GM08714 (cell line): Measurements from ENCODE around the gene CUL1.

ENCODE experiments used
- H3K4me3 ChIP-seq: fragments of 200-500 bp; sonication (Bioruptor generic); 2 replicates; pipeline ENCODE4 v1.5.1; 2014; ENCODE audit warnings: mild to moderate bottlenecking, low read length, inconsistent platforms
- ZNF274 ChIP-seq: IDR thresholded peaks from 2 replicates; pipeline ENCODE4 v1.6.1; 2012; ENCODE audit warnings: mild to moderate bottlenecking, low read depth, low read length

The CUL1 gene

DNA sequence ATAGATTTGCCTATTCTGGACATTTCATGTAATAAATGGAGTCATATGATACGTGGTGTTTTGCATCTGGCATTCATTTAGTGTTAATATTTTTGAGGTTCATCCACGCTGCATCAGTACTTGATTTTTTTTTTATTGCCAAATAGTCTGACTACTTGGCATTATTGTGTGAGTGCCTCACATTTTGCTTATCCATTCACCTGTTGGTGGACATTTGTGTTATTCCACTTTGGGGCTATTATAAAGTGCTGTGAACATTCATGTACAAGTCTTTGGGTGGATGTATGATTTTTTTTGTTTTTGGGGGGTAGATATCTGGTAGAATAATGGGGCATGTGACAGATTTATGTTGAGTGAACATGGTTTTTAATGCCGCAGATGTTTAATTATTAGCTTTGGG is 19.7 kb downstream of the CUL1 start:
- TF ChIP-seq ZNF274, result no peak
- H3K4me3 ChIP-seq, result no peak overlapping the region

DNA sequence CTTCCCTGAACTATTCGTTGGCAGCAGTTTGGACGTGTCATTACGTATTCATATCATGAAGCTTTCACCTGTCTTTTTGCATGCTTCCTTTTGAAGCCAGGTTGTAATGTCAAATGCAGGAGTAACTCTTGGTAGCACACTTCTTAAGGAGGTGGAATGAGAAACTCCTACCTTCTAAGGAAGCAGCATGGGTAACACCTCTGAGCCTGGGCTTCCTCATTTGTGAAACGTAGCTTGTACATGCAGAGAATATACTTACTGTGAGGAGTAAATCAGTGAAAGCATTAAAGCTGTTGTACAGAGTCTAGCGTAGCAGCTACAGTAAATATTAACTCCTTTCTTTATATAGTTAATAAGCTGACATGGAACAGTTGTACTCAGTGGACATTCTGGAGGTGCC is 21.1 kb downstream of the CUL1 start:
- no peak for TF ChIP-seq ZNF274
- H3K4me3 ChIP-seq, result no peak overlapping the region

DNA sequence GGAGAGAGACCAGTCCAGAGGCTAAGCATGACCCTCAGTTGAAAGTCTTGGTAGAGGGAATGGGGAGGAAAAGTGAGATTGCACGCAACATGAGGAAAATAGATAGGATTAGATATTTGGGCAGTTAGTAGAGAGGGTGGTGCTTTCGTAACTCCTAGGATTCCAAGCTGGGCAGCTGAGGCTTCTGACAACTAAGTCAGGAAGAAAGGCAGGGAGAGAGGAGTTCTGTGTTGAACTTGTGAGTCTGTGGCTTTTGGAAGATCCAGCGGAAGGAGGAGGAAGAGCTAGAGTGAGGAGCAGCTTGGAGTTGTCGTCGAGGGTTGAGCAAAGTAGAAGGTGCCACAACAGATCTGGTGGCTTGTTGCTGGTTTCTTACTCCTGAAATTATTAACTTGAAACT is 21.8 kb downstream of the CUL1 start:
- no peak for TF ChIP-seq ZNF274
- no peak overlapping the region for H3K4me3 ChIP-seq

DNA sequence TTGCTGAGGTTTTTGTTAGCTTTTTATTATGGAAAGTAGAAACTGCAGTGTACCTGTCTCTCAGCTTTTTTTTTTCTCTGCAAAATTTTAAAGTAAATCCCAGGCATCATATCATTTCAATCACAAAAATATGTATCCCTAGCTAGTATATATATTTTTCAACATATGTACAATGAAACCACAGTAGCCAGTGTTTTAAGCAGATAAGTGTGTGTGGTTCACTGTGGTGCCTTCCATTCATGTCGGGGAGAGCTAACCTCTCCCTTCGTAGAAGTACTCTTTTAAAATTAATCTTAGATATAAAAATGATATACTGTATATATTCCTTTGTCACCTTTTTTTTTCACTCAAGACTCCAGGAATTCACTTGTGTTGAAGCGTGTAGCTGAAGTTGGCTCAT is 22.7 kb downstream of the CUL1 start:
- TF ChIP-seq ZNF274, result no peak
- no peak overlapping the region for H3K4me3 ChIP-seq

DNA sequence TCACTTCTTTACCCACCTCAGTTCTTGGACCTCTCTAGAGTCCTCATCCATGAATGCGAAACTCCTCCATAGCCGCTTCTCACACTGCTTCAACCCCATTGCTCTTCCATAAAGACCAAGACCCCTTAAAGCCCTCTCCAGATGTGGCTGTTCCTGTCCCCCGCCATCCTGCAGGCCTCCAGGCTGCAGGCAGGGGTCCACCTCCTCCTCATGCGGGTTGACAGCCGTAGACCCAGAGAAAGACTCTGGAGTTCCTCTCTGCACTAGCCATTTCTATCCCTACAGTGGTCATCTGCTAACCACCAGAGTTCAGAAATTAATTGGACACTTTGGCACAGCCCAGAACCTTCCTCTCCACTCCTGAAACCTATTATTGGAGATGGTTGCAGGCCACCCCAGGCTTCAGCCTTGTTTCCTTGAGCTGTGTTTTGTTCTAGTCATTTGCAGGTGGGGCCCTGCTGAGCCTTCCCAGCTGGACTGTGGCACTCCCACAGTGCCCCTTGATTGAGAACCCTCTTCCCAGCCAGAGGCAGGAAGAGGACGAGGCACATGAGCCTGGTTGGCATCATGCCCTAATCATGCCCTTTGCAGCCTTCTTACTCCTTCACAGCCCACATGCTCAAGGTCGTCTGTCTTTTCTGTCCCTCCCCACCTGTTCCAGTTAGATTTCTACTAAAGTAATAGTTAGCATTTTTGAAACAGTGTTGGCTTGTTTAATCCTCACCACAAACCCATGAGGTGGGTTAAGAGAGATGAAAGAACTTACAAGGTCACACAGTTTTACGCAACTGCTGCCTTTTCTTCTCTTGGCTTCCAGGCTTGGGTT is 23.9 kb downstream of the CUL1 start:
- no peak overlapping the region for H3K4me3 ChIP-seq

DNA sequence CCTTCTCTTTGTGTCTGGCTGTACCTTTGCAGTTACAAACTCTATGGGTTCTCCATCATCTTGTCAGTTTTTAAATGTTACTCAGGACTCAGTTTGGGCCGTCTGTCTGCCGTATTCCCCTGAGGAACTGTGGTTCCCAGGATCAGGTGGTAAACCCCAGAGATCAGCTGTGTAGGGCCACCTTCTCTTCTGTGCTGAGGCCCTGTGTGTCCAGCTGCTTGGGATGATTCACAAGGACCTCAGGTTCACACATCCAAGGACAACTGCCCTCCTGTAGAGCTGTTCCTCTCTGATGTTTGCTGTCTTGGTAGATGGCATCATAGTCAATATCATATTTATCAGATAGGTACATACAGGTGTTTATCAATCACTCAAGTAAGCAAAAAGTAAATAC is 24.5 kb downstream of the CUL1 start:
- TF ChIP-seq ZNF274, result no peak
- no peak overlapping the region for H3K4me3 ChIP-seq

More for the DNA sequence above, 23.9 kb downstream of the CUL1 start:
- no peak for TF ChIP-seq ZNF274

DNA sequence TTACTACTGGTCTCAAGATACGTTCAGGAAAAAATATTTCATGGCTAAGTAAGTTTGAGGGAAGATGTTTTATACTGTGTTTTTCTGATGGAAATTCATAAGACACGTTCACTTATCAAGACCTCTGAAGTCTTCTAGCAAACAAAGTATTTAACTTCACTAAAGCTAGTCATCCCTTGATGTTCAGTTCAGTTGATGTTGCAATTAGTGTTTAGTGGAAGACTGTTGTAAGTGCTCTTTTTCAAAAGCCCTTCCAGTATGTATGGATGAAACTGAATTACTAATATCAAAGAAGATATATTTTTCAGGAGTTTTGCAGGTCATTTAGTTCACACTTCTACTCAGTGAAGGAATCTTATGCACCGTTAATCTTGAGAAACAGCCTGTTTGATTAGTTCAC is 25.1 kb downstream of the CUL1 start:
- no peak overlapping the region for H3K4me3 ChIP-seq
- no peak for TF ChIP-seq ZNF274

DNA sequence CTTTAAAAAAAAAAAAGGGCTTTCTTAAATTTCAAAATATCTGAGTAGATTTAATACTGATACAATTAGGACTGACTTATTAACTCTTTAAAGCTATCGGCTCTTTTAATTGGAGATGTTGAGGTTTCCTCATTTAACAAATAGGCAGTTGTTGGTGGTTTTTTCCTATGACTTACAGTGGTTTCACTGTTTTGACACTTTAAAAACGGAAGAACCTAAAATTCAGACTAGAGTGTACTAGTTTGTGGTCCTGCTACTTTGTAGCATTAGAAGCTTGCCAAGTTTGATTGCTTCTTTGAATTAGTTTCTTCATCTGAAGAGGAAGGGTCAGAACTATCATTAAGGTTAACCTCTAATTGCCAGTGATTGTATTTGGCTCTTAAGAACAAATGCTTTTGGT is 27.7 kb downstream of the CUL1 start:
- TF ChIP-seq ZNF274, result no peak
- no peak overlapping the region for H3K4me3 ChIP-seq

DNA sequence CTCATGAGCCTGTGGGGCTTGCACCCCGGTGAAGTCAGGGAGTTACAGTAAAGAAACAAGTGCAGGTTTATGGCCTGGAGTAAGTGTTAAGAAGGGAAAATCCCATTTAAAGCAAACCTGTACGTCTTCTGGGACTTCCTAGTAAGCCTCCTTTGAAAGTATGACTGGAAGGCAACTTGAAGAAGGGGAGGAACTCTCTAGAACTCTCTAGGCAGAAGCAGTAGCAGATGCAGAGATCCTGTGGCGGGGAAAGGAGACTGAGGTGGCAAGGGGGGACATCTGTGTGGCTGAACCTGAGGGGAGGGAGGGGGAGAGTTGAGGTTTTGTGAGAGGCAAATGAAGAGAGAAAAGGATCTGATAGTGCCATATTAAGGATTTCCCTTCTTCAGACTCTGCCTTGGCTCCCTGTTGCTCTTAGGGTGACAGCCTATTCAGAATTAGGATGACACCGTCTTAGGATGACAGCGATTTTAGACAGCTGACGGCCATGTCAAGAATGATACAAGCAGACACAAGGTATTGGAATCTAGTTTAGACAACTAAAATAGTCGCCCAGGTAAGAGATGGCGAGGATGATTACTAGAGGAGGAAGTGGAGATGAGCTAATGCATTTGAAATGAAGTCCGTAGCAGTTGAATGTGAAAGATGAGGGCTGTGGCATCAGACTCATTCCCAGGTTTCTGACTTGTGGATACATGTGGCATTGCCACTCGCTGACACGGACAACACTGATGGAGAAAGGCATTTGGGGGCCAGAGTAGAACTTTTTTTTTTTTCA is 29.0 kb downstream of the CUL1 start:
- H3K4me3 ChIP-seq, result no peak overlapping the region
- TF ChIP-seq ZNF274, result no peak

DNA sequence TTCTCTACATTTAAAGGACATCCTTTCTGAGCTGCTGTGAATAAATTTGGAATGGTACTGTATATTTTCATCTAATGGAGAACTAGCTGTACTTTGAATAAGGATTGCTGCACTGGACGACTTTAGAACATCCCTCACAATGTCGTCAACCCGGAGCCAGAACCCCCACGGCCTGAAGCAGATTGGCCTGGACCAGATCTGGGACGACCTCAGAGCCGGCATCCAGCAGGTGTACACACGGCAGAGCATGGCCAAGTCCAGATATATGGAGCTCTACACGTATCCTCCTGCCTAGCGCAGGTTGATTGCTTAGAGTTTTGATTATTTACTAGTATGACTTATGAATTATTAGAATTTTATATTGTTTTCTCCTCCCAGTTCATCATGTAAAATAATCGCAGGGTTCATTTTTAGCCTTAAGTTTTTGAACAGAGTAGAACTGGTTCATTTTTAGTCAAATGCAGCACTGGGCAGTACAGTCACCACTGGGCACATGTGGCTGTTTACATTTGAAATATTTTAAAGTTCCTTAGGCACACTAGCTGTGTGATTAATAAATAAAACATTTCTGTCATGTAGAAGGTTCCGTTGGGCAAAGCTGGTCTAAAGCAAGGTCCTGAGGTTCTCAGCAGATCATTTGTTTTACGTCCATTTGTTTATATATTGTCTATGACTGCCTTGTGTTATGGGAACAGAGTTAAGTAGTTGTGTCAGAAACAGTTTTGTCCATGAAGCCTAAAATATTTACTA is 31.5 kb downstream of the CUL1 start:
- no peak overlapping the region for H3K4me3 ChIP-seq
- no peak for TF ChIP-seq ZNF274

DNA sequence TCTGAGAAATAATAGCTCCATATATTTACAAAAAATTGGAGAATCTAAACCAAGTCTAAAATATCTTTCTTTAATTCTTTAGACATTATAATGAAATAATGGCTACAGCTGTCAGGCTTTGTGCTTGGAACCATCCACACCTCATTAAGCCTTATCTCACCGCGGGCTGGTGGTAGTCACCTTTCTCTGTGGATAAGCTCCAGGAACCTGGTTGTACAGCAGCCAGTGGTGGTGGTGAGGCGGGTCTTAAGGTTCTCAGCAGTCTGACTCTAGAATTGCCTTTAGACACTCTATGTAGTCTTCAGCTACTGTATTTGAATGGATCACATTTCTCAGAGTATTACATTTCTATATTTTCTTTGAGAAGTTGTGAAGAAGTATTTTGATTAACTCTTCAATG is 34.2 kb downstream of the CUL1 start:
- TF ChIP-seq ZNF274, result no peak

DNA sequence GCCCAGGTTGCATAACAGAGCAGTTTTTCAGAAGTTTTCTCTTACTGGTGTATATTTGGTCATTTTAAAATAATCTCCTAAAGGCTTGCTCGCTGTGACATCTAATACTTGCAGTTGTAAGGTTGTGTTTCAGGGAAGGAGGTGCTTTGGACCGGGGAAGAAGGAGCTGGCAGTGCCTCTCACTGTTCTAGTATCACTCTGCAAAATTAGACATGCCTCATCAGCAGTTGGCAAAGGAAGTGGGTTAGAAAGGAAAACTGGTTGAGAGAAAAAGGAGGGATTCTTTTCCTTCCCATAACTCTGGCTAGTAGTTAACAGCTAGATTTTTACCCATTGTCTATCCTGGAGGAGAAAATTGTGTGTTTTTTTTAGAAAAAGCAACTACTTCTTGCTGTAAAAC is 34.8 kb downstream of the CUL1 start:
- no peak for TF ChIP-seq ZNF274
- H3K4me3 ChIP-seq, result no peak overlapping the region

More for the DNA sequence above, 34.2 kb downstream of the CUL1 start:
- H3K4me3 ChIP-seq, result no peak overlapping the region

DNA sequence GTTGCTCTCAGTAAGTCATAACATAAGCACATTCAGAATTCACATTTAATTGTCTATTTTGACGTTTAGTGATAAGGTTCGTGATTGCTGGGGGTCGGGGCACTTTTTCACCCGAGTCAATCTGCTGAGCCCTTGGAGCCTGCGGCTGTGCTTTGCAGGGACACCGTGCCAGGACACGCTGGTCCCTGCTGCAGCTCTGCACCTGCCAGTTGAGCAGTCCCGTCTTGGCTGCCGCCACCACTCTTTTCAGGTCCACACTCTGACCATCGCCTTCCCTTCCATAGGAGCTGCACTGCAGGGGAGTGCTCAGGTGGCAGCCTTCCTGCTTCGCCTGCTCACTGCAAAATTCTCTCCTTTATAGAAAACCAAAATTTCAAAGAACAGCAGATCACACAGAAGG is 36.4 kb downstream of the CUL1 start:
- no peak overlapping the region for H3K4me3 ChIP-seq

DNA sequence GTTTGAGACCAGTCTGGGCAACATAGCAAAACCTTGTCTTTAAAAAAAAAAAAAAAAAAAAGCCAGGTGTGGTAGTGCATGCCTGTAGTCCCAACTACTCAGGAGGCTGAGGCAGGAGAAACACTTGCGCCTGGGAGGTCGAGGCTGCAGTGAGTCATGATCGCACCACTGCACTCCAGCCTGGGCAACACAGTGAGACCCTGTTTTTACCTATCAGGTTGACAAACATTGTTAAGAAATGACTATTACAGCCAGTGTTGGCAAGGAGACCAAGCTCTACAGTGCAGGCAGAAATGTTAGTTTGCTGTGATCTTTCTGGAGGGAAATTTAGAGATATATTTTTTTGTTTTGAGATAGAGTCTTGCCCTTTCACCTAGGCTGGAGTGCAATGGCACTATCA is 37.3 kb downstream of the CUL1 start:
- H3K4me3 ChIP-seq, result no peak overlapping the region
- no peak for TF ChIP-seq ZNF274

More for the DNA sequence above, 36.4 kb downstream of the CUL1 start:
- no peak for TF ChIP-seq ZNF274
